H1 (cell line): ENCODE data around the gene STIM2. TPM values are rescaled to one million over a fixed set of nuclear protein-coding genes. Genes with fewer than 3 reads are reported as not detected.

Experiments
- ATF2 ChIP-seq: IDR thresholded peaks from 2 replicates; pipeline ENCODE4 v1.6.1; 2012; ENCODE audit warnings: low read length, inconsistent platforms
- MAX ChIP-seq: IDR thresholded peaks from 2 replicates; pipeline ENCODE4 v1.6.1; 2012; ENCODE audit warnings: inconsistent platforms
- polyA plus RNA-seq, 7 experiments: library from polyadenylated mRNA; depleted of rRNA in 3 of 7; stranded (reverse) in 5 of 7; unstranded in 2 of 7; fragments of >200 nt in 5 of 7; fragments of 200-250 nt in 2 of 7; gene quantifications; 1 replicate in 5 of 7; 2 replicates in 1 of 7; 4 replicates in 1 of 7; pipeline versions ENCODE4 v1.2.1 to v1.2.3, GENCODE V29; 2011 to 2013; ENCODE audit warnings: missing spikeins in 2 of 7, mixed read lengths in 2 of 7
- total RNA-seq: library from RNA; stranded (reverse); fragmentation: NEBNext Ultra II Directional; extraction: Animal tissue kit (Norgen Biotek cat#: 25700); gene quantifications from 2 replicates; pipeline ENCODE4 v1.2.1, GENCODE V29; 2021

Gene STIM2
- total and polyA plus RNA-seq, 2 of the 8 experiments (the other 6 are each of a cell fraction or from before 2014, with no cell fraction given): 22.9 to 23.0 TPM

- TF ChIP-seq MAX: no peak
- TF ChIP-seq ATF2: no peak
Observed at GRCh38 chr4:26931451-26931850, 70.8 kb downstream of the STIM2 start (continued).
